Measurements from ENCODE around the gene XRCC6.

DNA sequence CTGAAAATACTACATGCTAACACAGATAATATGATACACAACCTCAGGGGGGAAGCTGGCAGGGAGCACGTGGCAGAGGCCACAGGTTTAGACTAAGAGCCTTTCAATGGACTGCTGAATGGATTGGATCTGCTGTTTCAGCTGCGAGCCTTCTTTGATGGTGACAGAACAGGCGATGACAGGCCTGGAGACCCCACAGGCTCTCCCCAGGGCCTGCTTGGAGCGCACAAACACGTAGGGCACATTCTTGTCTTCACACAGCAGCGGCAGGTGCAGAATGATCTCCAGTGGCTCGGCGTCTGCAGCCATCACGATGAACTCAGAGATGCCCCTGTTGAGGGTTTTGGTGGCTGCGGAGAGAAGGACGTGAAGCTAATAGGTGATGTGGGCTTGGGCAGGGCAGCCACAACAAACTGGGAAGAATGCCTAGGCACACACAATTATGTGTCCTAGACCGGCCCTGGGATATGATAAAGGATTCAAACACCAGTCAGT, 53.8 kb downstream of the XRCC6 start:
- TF ChIP-seq RARB (CRISPR knock-in tag; IDR thresholded peaks at IDR 0.05): no peak
- no peak for TF ChIP-seq CREB5 (CRISPR knock-in tag; IDR thresholded peaks at IDR 0.05; ENCODE audit: low read depth)

Measured in SK-N-SH treated with all-trans-retinoic acid at 6 μM for 48 hours (cell line).